Aorta (tissue), 5 donors: ENCODE results near the gene EDDM13. TPM values are rescaled to one million over a fixed set of nuclear protein-coding genes. Genes with fewer than 3 reads are reported as not detected.

ENCODE experiments used
- ATAC-seq: fragments of 200-7000 bp; cut with Tn5 transposase; one replicate; pipeline ENCODE4 v1.9.1; 2022; ENCODE audit warnings: moderate library complexity; ENCODE audit not compliant: low FRiP score
- DNase-seq, 2 donors: peaks; one replicate each; pipeline ENCODE4 v3.0.0-alpha.2; 2020
- H3K27ac ChIP-seq, 2 donors: one replicate each; pipeline ENCODE4 v1.5.1; 2013; ENCODE audit warnings: low read length in 2 of 2, mild to moderate bottlenecking in 2 of 2, moderate library complexity in 2 of 2, control low read depth in 1 of 2, inconsistent platforms in 1 of 2, low read depth in 1 of 2
- H3K27me3 ChIP-seq, 2 donors: one replicate each; pipeline ENCODE4 v1.6.1; 2013; ENCODE audit warnings: control low read depth in 1 of 2, low read length in 1 of 2, mild to moderate bottlenecking in 1 of 2, moderate library complexity in 1 of 2; ENCODE audit not compliant: insufficient read depth in 2 of 2, control insufficient read depth in 1 of 2
- H3K36me3 ChIP-seq, 2 donors: one replicate each; pipeline ENCODE4 v1.6.1; 2013; ENCODE audit warnings: control low read depth in 1 of 2, low read length in 1 of 2, mild to moderate bottlenecking in 1 of 2; ENCODE audit not compliant: insufficient read depth in 2 of 2, control insufficient read depth in 1 of 2
- H3K4me1 ChIP-seq, 2 donors: one replicate each; pipeline ENCODE4 v1.6.1; 2013; ENCODE audit warnings: low read length in 2 of 2, control low read depth in 1 of 2, mild to moderate bottlenecking in 1 of 2, moderate library complexity in 1 of 2; ENCODE audit not compliant: insufficient read depth in 2 of 2, control insufficient read depth in 1 of 2
- H3K4me3 ChIP-seq, 2 donors: one replicate each; pipeline ENCODE4 v1.5.1; 2013; ENCODE audit warnings: low read length in 2 of 2, control low read depth in 1 of 2, mild to moderate bottlenecking in 1 of 2
- H3K9me3 ChIP-seq: one replicate; pipeline ENCODE4 v1.6.1; 2013; ENCODE audit warnings: mild to moderate bottlenecking, low read length; ENCODE audit not compliant: control insufficient read depth
- WGBS, 2 donors: extraction: QIAGEN DNeasy Blood & Tissue Kit; methylation state at CpG; one replicate each; pipeline ENCODE4 v1.1.7; 2013; 5-methylcytosine and 5-hydroxymethylcytosine counted together
- intact Hi-C, 2 donors: fragments of 100-400 bp; cut with DNase I; formaldehyde crosslinking; loops; one replicate each; pipeline versions ENCODE4 v1.14.2 to v1.15.0; 2022
- polyA plus RNA-seq, 2 donors: library from polyadenylated mRNA; stranded (reverse); fragments of 200-250 nt; gene quantifications; one replicate each; pipeline ENCODE4 v1.2.3, GENCODE V29; 2013
- total RNA-seq, 2 donors: library from RNA; stranded (reverse); fragmentation: NEBNext Ultra II Directional; extraction: Animal tissue kit (Norgen Biotek cat#: 25700); gene quantifications; one replicate each; pipeline ENCODE4 v1.2.1, GENCODE V29; 2021
- donor health status: healthy with polysubstance abuse.
- donor health status: Bipolar disorder and iron deficiency.
- donor health status: DM: no; HTN: no; CAD: no.
- donor health status: DM: no; HTN: no; CAD: no.
- donor health status: DM: yes; HTN: yes; CAD: no.

Gene EDDM13
- total and polyA plus RNA-seq, 4 donors: not detected

DNA sequence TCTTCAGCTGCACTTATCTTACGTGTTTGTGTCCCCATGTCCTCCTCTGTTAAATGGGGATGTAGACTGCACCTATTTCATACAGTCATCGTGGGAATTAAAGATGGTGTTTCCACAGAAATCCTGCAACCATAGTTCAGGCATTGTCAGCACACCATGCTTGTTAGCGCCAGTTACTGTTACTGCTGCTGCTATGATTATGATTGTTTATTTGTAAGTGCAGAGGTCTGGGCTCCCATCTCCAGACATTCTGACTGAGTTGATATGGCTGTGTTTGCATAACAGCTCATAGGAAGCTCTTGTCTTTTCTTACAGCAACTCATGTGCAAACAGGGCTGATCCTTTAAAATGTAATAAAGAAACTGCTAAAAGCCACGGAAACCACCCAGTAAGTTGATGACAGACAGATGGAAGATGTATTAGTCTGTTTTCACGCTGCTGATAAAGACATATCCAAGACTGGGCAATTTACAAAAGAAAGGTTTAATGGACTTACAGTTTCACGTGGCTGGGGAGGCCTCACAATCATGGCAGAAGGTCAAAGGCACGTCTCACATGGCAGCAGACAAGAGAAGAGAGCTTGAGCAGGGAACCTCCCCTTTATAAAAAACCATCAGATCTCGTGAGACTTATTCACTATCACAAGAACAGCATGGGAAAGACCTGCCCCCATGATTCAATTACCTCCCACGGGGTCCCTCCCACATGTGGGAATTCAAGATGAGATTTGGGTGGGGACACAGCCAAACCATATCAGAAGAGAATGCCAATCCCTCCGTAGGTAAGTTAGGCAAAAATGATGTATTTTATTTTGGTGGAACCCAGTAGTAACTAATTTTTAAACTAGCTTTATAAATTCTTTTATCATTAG, 40.5 kb downstream of the EDDM13 start:
- DNase-seq (no peak), ATAC-seq (no peak)
- Histone ChIP-seq H3K9me3 (no peaks in the 10 kb centered on the region), H3K27ac (no peak overlapping the region), H3K4me3 (no peak overlapping the region), H3K27me3 (no peaks in the 10 kb centered on the region), H3K4me1 (no peaks in the 10 kb centered on the region), H3K36me3 (peaks cover 3 to 4% of the 10 kb centered on the region in 2 donors)
- WGBS, 2 donors: 67 to 76% methylated on average over 10 of the region's 10 CpGs
- intact Hi-C loops: loop anchor here in 1 of 2 donors (10.0 kb wide), 2 partner anchors 168 to 208 kb away; partner anchors contain the start of gene ZNF444

DNA sequence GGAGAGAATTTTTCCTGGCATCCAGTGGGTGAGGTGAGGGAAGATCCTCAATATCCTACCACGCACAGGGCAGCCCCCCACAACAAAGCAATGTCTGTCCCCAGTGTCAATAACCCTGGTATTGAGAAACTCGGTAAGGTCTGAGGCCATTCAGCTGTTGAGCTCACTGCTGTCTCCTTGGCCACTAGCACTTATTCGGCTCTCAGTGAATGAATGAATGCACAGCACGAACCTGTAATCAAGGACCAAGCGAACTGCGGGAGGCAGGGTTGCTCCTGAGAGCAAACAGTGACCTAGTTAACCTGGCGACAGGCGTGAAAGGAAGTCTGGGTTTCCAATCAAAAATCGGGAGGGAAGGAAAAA, 41.5 kb downstream of the EDDM13 start:
- no peaks in the 10 kb centered on the region for H3K4me1 ChIP-seq
- no peaks in the 10 kb centered on the region for H3K27me3 ChIP-seq
- H3K9me3 ChIP-seq: no peaks in the 10 kb centered on the region
- intact Hi-C loops: loop anchor here in 1 of 2 donors (10.0 kb wide), 2 partner anchors 169 to 209 kb away; partner anchors contain the start of gene ZNF444
- ATAC-seq (peak; percentile 3), DNase-seq (no peak)
- H3K27ac ChIP-seq: peak overlapping the region in 1 of 2 donors; percentile 98
- WGBS, 2 donors: 0% methylated on average over 9 of the region's 9 CpGs
- peaks cover 3 to 4% of the 10 kb centered on the region in 2 donors for H3K36me3 ChIP-seq
- peak overlapping the region; percentile 63 to 67 for H3K4me3 ChIP-seq

DNA sequence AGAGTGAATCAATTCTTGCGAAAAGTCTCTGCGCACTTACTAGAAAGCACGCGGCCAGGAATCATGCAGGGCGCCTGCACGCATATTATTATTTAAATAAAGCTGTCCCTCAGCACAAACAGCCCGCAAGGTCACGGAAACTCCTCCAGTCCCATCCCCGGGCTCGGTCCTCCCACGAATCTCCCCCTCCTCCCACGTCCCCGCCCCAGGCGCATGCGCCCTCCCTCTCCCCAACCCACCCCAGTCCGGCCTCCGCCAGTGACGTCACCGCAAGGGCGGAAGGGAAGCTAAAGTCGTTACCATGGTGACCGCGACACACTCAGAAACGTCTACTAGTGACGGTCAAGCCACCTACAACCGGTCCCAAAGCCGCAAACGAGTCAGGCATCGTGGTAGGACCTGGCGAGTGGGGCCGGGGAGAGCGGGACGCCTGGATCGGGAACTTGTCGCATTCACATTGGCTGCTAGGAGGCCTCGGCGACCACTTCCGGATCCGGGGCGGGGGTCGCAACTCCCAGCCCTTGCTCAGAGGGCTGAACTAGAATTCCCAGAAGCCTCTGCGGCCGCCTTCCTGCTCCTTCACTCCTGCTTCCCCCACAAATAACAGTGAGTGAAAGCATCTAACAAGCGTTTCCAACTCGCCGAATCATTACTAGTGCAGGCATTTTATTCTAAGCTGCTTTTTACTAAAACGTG, 42.0 kb downstream of the EDDM13 start, which contains the start of gene ZSCAN5A:
Gene ZSCAN5A (minus strand): TSS at position 459 of the 696 bp plus-strand sequence. CDS start 89,793 bp downstream, outside the sequence.
- H3K36me3 ChIP-seq: peaks cover 3 to 4% of the 10 kb centered on the region in 2 donors
- peak within 1 kb of the TSS; percentile 64 to 67 for H3K4me3 ChIP-seq
- 0 to 1% methylated on average over 46 to 47 of the region's 47 CpGs for WGBS, 2 donors
- H3K4me1 ChIP-seq: no peaks in the 10 kb centered on the region
- H3K27me3 ChIP-seq: no peaks in the 10 kb centered on the region
- no peaks in the 10 kb centered on the region for H3K9me3 ChIP-seq
- DNase-seq: peak; percentile 99
- intact Hi-C loops: loop anchor here in 1 of 2 donors (5.0 to 10.0 kb wide), 3 partner anchors 53 to 210 kb away; partner anchors contain the start of gene ZNF444
- peak; percentile 96 for ATAC-seq
- peak within 1 kb of the TSS in 1 of 2 donors; percentile 98 for H3K27ac ChIP-seq

DNA sequence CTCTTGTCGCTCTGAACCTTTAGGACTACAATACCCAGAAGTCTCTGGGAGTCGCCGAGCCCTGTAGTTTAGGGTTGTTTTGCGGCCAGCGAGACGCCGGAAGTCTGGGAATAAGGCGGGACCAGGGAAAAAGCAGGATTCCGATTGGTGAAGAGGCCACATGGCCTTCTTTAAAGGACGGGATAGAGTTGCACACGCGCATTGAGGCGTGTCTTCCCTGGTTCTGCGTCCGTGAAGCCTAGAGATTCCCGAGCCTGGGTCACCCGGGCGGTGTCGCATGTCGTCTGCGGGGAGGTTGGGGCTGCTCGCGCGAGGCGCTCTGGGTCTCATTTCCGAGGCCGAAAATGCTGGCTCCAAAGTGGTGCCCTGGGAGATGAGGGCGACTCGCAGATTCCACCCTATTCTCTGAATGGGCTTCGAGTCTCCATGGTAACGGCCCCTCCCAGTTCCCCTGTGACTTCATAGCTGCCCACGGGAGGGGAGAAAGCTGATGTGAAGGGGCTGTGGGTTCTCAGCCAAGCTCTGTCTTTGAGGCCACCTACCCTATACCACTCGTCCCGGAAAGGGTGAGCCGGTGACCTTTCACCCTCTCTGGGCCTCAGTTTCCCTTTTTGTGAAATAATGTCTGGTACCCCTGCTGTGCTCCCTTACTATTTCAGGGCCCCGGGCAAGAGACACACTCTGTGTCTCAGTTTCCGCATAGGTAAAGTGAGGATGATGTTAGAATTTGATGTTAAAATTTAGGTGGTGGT, 42.7 kb downstream of the EDDM13 start:
- Histone ChIP-seq H3K27ac (peak overlapping the region in 1 of 2 donors; percentile 93), H3K9me3 (no peaks in the 10 kb centered on the region), H3K4me3 (peak overlapping the region; percentile 7 to 64), H3K36me3 (peaks cover 3% of the 10 kb centered on the region in 2 donors), H3K4me1 (no peaks in the 10 kb centered on the region), H3K27me3 (no peaks in the 10 kb centered on the region)
- intact Hi-C loops: loop anchor here in 1 of 2 donors (5.0 to 10.0 kb wide), 3 partner anchors 52 to 210 kb away; partner anchors contain the start of gene ZNF444
- DNase-seq (peak; percentile 95 to 96), ATAC-seq (peak; percentile 96)
- WGBS, 2 donors: 1 to 2% methylated on average over 37 of the region's 37 CpGs

DNA sequence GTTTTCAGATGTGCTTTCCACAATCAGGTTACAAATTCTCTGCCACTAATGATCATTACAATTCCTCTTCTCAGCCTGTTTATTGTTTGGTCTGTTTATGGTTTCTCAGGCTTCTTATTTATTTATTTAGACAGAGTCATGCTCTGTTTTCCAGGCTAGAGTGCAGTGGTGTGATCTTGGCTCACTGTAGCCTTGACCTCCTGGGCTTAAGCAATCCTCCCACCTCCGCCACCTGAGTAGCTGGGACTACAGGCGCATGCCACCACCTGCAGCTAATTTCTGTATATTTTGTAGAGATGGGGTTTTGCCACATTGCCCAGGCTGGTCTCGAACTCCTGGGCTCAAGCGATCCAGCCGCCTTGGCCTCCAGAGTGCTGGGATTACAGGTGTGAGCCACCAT, 44.2 kb downstream of the EDDM13 start:
- DNase-seq: no peak
- WGBS, 2 donors: 95% methylated on average over 5 of the region's 5 CpGs
- H3K4me3 ChIP-seq: no peak overlapping the region
- no peak for ATAC-seq
- H3K36me3 ChIP-seq: no peaks in the 10 kb centered on the region
- no peak overlapping the region for H3K27ac ChIP-seq
- intact Hi-C loops: loop anchor here in 1 of 2 donors (5.0 to 10.0 kb wide), 3 partner anchors 51 to 212 kb away; partner anchors contain the start of gene ZNF444
- H3K4me1 ChIP-seq: no peaks in the 10 kb centered on the region
- H3K27me3 ChIP-seq: no peaks in the 10 kb centered on the region
- H3K9me3 ChIP-seq: peaks cover 3% of the 10 kb centered on the region

DNA sequence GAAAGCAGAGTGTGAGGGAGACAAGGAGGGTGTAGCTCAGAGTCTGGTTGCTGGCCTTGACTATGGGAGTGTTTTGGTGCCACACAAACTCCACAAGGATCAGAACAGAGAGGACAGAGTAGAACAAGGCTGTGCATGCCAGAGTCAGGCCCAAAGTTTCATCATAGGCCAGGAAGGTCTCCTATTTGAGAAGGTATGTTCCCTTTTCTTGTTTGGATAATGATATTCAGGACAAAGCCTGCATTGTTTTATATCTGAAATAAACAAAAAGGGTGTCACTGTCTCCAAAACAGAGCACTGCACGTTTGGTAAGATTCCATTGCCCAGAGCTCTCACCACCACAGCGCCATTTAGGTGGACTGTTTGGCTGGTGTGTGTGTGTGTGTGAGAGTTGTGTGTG, 45.2 kb downstream of the EDDM13 start:
- Histone ChIP-seq H3K4me1 (no peaks in the 10 kb centered on the region), H3K27ac (no peak overlapping the region), H3K9me3 (peaks cover 3% of the 10 kb centered on the region), H3K4me3 (no peak overlapping the region), H3K27me3 (no peaks in the 10 kb centered on the region), H3K36me3 (no peaks in the 10 kb centered on the region)
- ATAC-seq: no peak
- 58 to 67% methylated on average over 2 of the region's 2 CpGs for WGBS, 2 donors
- intact Hi-C loops: loop anchor here in 1 of 2 donors (5.0 to 10.0 kb wide), 3 partner anchors 50 to 213 kb away; partner anchors contain the start of gene ZNF444
- DNase-seq: no peak

DNA sequence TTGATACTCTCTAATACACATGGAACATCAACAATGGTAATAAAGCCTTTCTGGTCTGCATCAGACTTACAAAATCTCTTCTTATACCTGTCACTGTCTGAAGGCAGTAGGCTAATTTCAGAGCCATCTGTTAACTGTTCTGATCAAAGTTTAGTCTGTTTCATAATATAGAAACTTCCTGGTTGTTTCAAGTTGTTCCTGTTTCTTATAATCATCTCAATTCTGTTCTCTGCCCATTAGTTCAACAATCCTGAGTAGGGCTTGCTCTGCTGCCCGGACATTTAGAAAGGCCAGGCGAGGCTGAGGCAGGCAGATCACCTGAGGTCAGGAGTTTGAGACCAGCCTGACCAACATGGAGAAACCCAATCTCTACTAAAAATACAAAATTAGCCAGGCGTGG, 47.4 kb downstream of the EDDM13 start:
- intact Hi-C loops: loop anchor here in 1 of 2 donors (5.0 to 10.0 kb wide), 3 partner anchors 47 to 215 kb away; partner anchors contain the start of gene ZNF444
- Histone ChIP-seq H3K4me3 (no peak overlapping the region), H3K9me3 (peaks cover 3% of the 10 kb centered on the region), H3K27me3 (no peaks in the 10 kb centered on the region), H3K27ac (no peak overlapping the region), H3K36me3 (no peaks in the 10 kb centered on the region), H3K4me1 (no peaks in the 10 kb centered on the region)
- ATAC-seq: no peak
- WGBS, 2 donors: 84 to 85% methylated on average over 3 of the region's 3 CpGs
- no peak for DNase-seq
